Spinal cord (tissue), 10 donors: ENCODE measurements around the gene KIF2B. TPM values are rescaled to one million over a fixed set of nuclear protein-coding genes. Genes with fewer than 3 reads are reported as not detected.
"Not testable (repeated sequence)": the region's sequence is repeated elsewhere in the genome, so short reads cannot be mapped to it uniquely, and the experiment has no call there.

Experiments used
- DNase-seq, 6 donors: peaks; one replicate each; pipeline versions ENCODE4 v3.0.0 to v3.0.0-alpha.2; 2013 to 2015; ENCODE audit warnings: low spot score in 6 of 6, low read depth in 4 of 6
- H3K27ac ChIP-seq: one replicate; pipeline ENCODE4 v1.5.1; 2013; ENCODE audit warnings: low read depth, low read length, control low read depth
- H3K27me3 ChIP-seq: one replicate; pipeline ENCODE4 v1.6.1; 2013; ENCODE audit warnings: low read length; ENCODE audit not compliant: control insufficient read depth, insufficient read depth
- H3K36me3 ChIP-seq: one replicate; pipeline ENCODE4 v1.6.1; 2013; ENCODE audit warnings: low read length; ENCODE audit not compliant: control insufficient read depth, insufficient read depth
- H3K4me1 ChIP-seq: one replicate; pipeline ENCODE4 v1.6.1; 2013; ENCODE audit warnings: low read length; ENCODE audit not compliant: control insufficient read depth, insufficient read depth
- H3K4me3 ChIP-seq: one replicate; pipeline ENCODE4 v1.5.1; 2013; ENCODE audit warnings: low read depth, low read length, control low read depth
- H3K9me3 ChIP-seq: one replicate; pipeline ENCODE4 v1.6.1; 2013; ENCODE audit warnings: low read length; ENCODE audit not compliant: control insufficient read depth, insufficient read depth
- whole genome bisulfite sequencing: methylation state at CpG from one replicate; pipeline ENCODE4 v1.1.5; 2013; ENCODE audit warnings: missing lambda C conversion rate; ENCODE audit not compliant: insufficient coverage; 5-methylcytosine and 5-hydroxymethylcytosine counted together
- polyA plus RNA-seq, 2 donors: library from polyadenylated mRNA; unstranded; fragments of 120-200 nt; gene quantifications; one replicate each; pipeline ENCODE4 v1.2.1, GENCODE V29; 2013; ENCODE audit not compliant: insufficient read length in 2 of 2
- total RNA-seq, 2 donors: library from RNA; depleted of rRNA in 1 of 2; stranded (reverse); fragments of 120-200 nt in 1 of 2; fragments of >200 nt in 1 of 2; gene quantifications; one replicate each; pipeline versions ENCODE4 v1.2.3 to v1.2.4, GENCODE V29; 2013 to 2014
- donor health status: healthy.

The KIF2B gene
- total and polyA plus RNA-seq, 4 donors = not detected

DNA sequence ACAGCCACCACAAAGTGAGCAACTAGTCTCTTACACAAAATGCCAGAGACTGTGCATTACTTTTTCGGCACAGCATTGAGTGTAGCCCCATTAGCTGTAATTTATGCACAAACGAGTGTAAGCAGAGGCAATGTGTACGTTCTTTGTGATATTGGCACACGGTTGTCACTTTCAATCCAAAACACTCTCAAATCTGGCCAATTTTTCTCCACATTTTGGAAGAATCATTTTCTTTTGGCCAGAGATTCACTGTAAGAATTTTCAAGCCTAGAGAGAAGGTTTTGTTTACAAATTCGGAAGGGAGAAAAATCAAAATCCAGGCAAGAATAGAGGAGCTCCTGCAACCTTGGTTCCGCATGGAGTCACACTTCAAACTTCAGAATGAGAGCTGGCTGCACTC is 15.4 kb upstream of the KIF2B start:
- Histone ChIP-seq H3K27me3 (no peaks in the 10 kb centered on the region), H3K4me3 (no peak overlapping the region), H3K9me3 (no peaks in the 10 kb centered on the region), H3K27ac (no peak overlapping the region), H3K4me1 (no peaks in the 10 kb centered on the region), H3K36me3 (no peaks in the 10 kb centered on the region)
- DNase-seq = peak in 1 of 6 donors; percentile 87
- WGBS = 76% methylated on average over 5 of the region's 6 CpGs

DNA sequence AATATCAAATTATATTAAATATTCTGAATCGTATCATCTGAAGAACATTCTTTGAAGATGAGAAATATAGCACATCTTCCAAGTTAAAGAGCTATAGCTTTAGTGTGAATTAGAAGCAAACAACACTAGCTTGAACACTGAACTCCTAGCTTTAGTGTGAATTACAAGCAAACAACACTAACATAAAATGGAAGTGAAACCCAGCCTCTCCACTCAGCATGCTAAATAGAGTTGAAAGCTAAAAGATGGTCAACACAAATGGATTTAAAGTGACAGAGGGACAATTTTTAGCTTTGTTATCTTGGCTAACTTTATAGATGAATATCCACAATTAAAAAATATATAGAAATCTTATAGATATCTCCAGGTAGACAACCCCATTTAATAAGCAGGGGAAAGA is 4.5 kb upstream of the KIF2B start:
- Histone ChIP-seq H3K9me3 (no peaks in the 10 kb centered on the region), H3K36me3 (no peaks in the 10 kb centered on the region), H3K27me3 (no peaks in the 10 kb centered on the region), H3K27ac (no peak overlapping the region), H3K4me3 (no peak overlapping the region), H3K4me1 (no peaks in the 10 kb centered on the region)
- no peak for DNase-seq
- no CpG with 5 or more reads among the region's 1 CpG for WGBS

- DNase-seq = no peak
- Histone ChIP-seq H3K36me3 (no peaks in the 10 kb centered on the region), H3K4me1 (no peaks in the 10 kb centered on the region), H3K9me3 (no peaks in the 10 kb centered on the region), H3K27me3 (no peaks in the 10 kb centered on the region), H3K4me3 (no peak overlapping the region), H3K27ac (no peak overlapping the region)
- WGBS = no CpG with 5 or more reads among the region's 2 CpGs
These were observed 3.8 kb upstream of the KIF2B start for GRCh38 chr17:53818929-53819328.

- Histone ChIP-seq H3K27ac (no peak overlapping the region), H3K36me3 (no peaks in the 10 kb centered on the region), H3K9me3 (no peaks in the 10 kb centered on the region), H3K4me3 (no peak overlapping the region), H3K4me1 (no peaks in the 10 kb centered on the region), H3K27me3 (no peaks in the 10 kb centered on the region)
- WGBS = no CpG with 5 or more reads among the region's 1 CpG
- peak in 1 of 6 donors; percentile 19 for DNase-seq
These were observed 2.8 kb upstream of the KIF2B start for GRCh38 chr17:53819956-53820355.

GRCh38 chr17:53823341-53824050 is 769 bp downstream of the KIF2B start:
- no peaks in the 10 kb centered on the region for H3K9me3 ChIP-seq
- H3K27ac ChIP-seq = no peak overlapping the region
- DNase-seq = no peak
- no peaks in the 10 kb centered on the region for H3K27me3 ChIP-seq
- H3K4me1 ChIP-seq = no peaks in the 10 kb centered on the region
- H3K36me3 ChIP-seq = no peaks in the 10 kb centered on the region
- 97% methylated on average over 29 of the region's 32 CpGs for WGBS
- H3K4me3 ChIP-seq = no peak overlapping the region

DNA sequence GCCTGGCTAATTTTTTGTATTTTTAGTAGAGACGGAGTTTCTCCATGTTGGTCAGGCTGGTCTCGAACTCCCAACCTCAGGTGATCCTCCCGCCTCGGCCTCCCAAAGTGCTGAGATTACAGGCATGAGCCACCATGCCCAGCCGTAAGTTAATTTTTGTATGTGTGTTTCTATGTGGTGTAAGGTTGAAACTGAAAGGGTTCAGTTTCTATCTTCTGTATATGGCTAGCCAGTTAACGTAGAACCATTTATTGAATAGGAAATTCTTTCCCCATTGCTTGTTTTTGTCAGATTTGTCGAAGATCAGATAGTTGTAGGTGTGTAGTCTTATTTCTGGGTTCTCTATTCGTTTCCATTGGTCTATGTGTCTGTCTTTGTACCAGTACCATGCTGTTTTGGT is 12.0 kb downstream of the KIF2B start:
- not testable (repeated sequence) for DNase-seq, H3K9me3 ChIP-seq, H3K4me1 ChIP-seq, H3K27me3 ChIP-seq, H3K27ac ChIP-seq, H3K36me3 ChIP-seq, H3K4me3 ChIP-seq
- 95% methylated on average over 6 of the region's 8 CpGs for WGBS

- Histone ChIP-seq H3K27ac (no peak overlapping the region), H3K27me3 (no peaks in the 10 kb centered on the region), H3K4me1 (no peaks in the 10 kb centered on the region), H3K9me3 (peaks cover 10% of the 10 kb centered on the region), H3K4me3 (no peak overlapping the region), H3K36me3 (no peaks in the 10 kb centered on the region)
- DNase-seq = no peak
These were observed 14.4 kb downstream of the KIF2B start for GRCh38 chr17:53837131-53837530.

GRCh38 chr17:53844491-53845107 is 21.9 kb downstream of the KIF2B start:
- Histone ChIP-seq H3K4me1 (no peaks in the 10 kb centered on the region), H3K4me3 (no peak overlapping the region), H3K27me3 (no peaks in the 10 kb centered on the region), H3K27ac (no peak overlapping the region), H3K9me3 (peaks cover 8% of the 10 kb centered on the region), H3K36me3 (no peaks in the 10 kb centered on the region)
- DNase-seq = no peak
- WGBS = 100% methylated on average over 2 of the region's 5 CpGs

- H3K4me3 ChIP-seq, H3K4me1 ChIP-seq, H3K27ac ChIP-seq, H3K9me3 ChIP-seq, H3K27me3 ChIP-seq, DNase-seq, H3K36me3 ChIP-seq: not testable (repeated sequence)
- 92% methylated on average over 5 of the region's 5 CpGs for WGBS
These were observed 48.4 kb downstream of the KIF2B start for GRCh38 chr17:53871128-53871527.
